ENCODE data around the gene RNF152. TPM values are rescaled to one million over a fixed set of nuclear protein-coding genes. Genes with fewer than 3 reads are reported as not detected.

Gene RNF152
- total RNA-seq, 1 experiment from 2014 or later: 0.18 TPM

DNA sequence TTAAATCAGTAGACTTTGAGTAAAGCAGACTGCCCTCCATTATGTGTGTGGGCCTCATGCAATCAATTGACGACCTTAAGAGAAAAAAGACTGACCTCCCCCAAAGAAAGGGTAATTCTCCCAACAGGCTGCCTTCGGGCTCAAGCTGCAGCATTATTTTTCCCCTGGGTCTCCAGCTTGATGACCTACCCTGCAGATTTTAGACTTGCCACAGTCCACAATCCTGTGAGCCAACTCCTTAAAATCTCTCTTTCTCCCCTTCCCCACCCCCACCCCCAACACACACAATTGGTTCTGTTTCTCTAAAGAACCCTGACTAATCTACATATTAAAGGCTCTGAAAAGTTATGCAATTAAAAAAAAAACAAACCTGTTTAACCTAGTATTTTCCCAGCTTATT is 89.4 kb downstream of the RNF152 start:
- no peak overlapping the region for H3K27ac ChIP-seq (ENCODE audit: low read length)
- ChIA-PET POLR2A (no interaction called here), CTCF (no interaction called here)
- TF ChIP-seq, protein P1, sequence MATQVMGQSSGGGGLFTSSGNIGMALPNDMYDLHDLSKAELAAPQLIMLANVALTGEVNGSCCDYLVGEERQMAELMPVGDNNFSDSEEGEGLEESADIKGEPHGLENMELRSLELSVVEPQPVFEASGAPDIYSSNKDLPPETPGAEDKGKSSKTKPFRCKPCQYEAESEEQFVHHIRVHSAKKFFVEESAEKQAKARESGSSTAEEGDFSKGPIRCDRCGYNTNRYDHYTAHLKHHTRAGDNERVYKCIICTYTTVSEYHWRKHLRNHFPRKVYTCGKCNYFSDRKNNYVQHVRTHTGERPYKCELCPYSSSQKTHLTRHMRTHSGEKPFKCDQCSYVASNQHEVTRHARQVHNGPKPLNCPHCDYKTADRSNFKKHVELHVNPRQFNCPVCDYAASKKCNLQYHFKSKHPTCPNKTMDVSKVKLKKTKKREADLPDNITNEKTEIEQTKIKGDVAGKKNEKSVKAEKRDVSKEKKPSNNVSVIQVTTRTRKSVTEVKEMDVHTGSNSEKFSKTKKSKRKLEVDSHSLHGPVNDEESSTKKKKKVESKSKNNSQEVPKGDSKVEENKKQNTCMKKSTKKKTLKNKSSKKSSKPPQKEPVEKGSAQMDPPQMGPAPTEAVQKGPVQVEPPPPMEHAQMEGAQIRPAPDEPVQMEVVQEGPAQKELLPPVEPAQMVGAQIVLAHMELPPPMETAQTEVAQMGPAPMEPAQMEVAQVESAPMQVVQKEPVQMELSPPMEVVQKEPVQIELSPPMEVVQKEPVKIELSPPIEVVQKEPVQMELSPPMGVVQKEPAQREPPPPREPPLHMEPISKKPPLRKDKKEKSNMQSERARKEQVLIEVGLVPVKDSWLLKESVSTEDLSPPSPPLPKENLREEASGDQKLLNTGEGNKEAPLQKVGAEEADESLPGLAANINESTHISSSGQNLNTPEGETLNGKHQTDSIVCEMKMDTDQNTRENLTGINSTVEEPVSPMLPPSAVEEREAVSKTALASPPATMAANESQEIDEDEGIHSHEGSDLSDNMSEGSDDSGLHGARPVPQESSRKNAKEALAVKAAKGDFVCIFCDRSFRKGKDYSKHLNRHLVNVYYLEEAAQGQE (IDR thresholded peaks at IDR 0.05; ENCODE audit: insufficient read depth in 1 of 2, low read depth in 2 of 2, low read length in 1 of 2): no peak
- TF ChIP-seq TCF7L2 (IDR thresholded peaks at IDR 0.05; ENCODE audit: low read depth, low read length): no peak
- no peak for TF ChIP-seq SIN3A (IDR thresholded peaks at IDR 0.05; ENCODE audit: borderline replicate concordance, insufficient read depth, low read depth, low read length)
- TF ChIP-seq, protein P2, sequence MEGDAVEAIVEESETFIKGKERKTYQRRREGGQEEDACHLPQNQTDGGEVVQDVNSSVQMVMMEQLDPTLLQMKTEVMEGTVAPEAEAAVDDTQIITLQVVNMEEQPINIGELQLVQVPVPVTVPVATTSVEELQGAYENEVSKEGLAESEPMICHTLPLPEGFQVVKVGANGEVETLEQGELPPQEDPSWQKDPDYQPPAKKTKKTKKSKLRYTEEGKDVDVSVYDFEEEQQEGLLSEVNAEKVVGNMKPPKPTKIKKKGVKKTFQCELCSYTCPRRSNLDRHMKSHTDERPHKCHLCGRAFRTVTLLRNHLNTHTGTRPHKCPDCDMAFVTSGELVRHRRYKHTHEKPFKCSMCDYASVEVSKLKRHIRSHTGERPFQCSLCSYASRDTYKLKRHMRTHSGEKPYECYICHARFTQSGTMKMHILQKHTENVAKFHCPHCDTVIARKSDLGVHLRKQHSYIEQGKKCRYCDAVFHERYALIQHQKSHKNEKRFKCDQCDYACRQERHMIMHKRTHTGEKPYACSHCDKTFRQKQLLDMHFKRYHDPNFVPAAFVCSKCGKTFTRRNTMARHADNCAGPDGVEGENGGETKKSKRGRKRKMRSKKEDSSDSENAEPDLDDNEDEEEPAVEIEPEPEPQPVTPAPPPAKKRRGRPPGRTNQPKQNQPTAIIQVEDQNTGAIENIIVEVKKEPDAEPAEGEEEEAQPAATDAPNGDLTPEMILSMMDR (IDR thresholded peaks at IDR 0.05): no peak
- no peak for TF ChIP-seq POLR2AphosphoS5 (IDR thresholded peaks at IDR 0.05; ENCODE audit: low read depth, low read length)
- DNase-seq (ENCODE audit: low read depth, low spot score): no peak
- no peaks in the 10 kb centered on the region for H3K27me3 ChIP-seq (ENCODE audit: control insufficient read depth, insufficient read depth, low read length)
- no peaks in the 10 kb centered on the region for H3K4me1 ChIP-seq (ENCODE audit: control insufficient read depth, insufficient read depth, low read length)
- no TSS peak for BruUV-seq (replicated peaks)
- no peaks in the 10 kb centered on the region for H3K9me3 ChIP-seq (ENCODE audit: control insufficient read depth, insufficient read depth, low read depth, low read length)
- H3K4me3 ChIP-seq (ENCODE audit: low read depth in 2 of 2, low read length in 2 of 2): no peak overlapping the region
- intact Hi-C loops (cut with micrococcal nuclease; ENCODE audit: unreplicated experiment): no loop called here
- no peaks in the 10 kb centered on the region for H3K36me3 ChIP-seq (ENCODE audit: control insufficient read depth, insufficient read depth, low read length)
- in situ Hi-C loops (cut with HindIII; ENCODE audit: low pct_unique_long_range_greater_than_20kb, low sequenced_read_pairs): no loop called here
- no peak for ATAC-seq

DNA sequence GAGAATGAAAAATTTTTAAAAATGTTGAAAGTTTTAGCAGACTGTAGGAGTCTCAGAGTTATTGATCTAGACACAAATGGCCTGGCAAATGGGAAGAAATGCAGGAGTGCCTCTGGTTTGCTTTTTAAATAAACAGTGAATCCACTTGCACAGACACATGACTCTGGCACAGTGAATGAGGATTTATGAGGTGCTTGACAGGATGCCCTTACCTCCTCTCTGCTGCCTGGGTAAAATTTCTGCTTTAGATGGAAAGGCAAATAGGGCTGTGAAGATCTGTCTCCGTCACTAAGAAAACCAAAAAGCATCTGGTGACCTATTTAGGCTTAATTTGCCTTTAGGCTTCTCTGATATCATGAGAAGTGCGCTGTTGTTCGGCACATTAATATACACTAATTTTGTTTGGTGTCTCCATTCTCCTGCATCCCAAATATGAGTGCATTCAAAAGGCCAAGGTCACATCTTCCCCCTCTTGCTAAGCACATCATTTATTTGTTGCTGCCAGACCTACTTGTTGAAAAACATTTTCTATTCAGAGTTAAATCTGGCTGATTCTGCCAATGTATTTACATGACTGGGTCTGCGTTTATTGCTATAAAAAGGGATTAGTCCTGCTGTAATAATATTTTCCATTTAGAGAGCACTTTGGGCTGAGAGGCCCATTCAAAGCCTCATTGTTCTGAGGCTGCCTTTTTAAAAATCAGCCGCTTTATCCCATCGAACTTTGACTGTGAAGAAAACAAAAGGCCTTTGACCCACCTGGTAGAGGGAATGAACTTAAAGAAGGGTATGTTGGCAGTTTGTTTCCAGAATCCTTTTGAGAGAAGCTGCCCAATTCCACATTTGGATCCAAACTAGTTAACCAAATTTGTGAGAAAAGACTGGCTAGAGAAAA is 94.9 kb downstream of the RNF152 start:
- in situ Hi-C loops (cut with HindIII; ENCODE audit: low pct_unique_long_range_greater_than_20kb, low sequenced_read_pairs): no loop called here
- ATAC-seq: no peak
- TF ChIP-seq POLR2AphosphoS5 (IDR thresholded peaks at IDR 0.05; ENCODE audit: low read depth, low read length) (no peak), TCF7L2 (IDR thresholded peaks at IDR 0.05; ENCODE audit: low read depth, low read length) (no peak), SIN3A (IDR thresholded peaks at IDR 0.05; ENCODE audit: borderline replicate concordance, insufficient read depth, low read depth, low read length) (no peak)
- TF ChIP-seq, protein P2 (IDR thresholded peaks at IDR 0.05): no peak
- TF ChIP-seq, protein P1 (IDR thresholded peaks at IDR 0.05; ENCODE audit: insufficient read depth in 1 of 2, low read depth in 2 of 2, low read length in 1 of 2): no peak
- H3K27ac ChIP-seq (ENCODE audit: low read length): no peak overlapping the region
- DNase-seq (ENCODE audit: low read depth, low spot score): no peak
- no peaks in the 10 kb centered on the region for H3K27me3 ChIP-seq (ENCODE audit: control insufficient read depth, insufficient read depth, low read length)
- BruUV-seq (replicated peaks): no TSS peak
- intact Hi-C loops (cut with micrococcal nuclease; ENCODE audit: unreplicated experiment): no loop called here
- no peaks in the 10 kb centered on the region for H3K9me3 ChIP-seq (ENCODE audit: control insufficient read depth, insufficient read depth, low read depth, low read length)
- ChIA-PET POLR2A (no interaction called here), CTCF (no interaction called here)
- no peak overlapping the region for H3K4me3 ChIP-seq (ENCODE audit: low read depth in 2 of 2, low read length in 2 of 2)
- no peaks in the 10 kb centered on the region for H3K36me3 ChIP-seq (ENCODE audit: control insufficient read depth, insufficient read depth, low read length)
- H3K4me1 ChIP-seq (ENCODE audit: control insufficient read depth, insufficient read depth, low read length): no peaks in the 10 kb centered on the region

All from Panc1 (cell line).